Prostate gland (tissue), 2 donors: Measurements from ENCODE around the gene KTN1.

ENCODE experiments used
- POLR2A ChIP-seq: fragments of 450-650 bp; IDR thresholded peaks from one replicate; pipeline ENCODE4 v1.6.1; 2016; ENCODE audit warnings: antibody characterized with exemption, mild to moderate bottlenecking
- POLR2AphosphoS5 ChIP-seq: sonication (generic); formaldehyde crosslinking; IDR thresholded peaks from one replicate; pipeline ENCODE4 v1.6.1; 2017; ENCODE audit warnings: antibody characterized with exemption
- TF ChIP-seq, protein P1 (sequence below), 4 experiments: fragments of 200-600 bp in 2 of 4; fragments of 450-650 bp in 2 of 4; sonication (generic) in 2 of 4; IDR thresholded peaks; 1 replicate in 3 of 4; 2 replicates in 1 of 4; pipeline ENCODE4 v1.5.1; 2016 to 2019; ENCODE audit warnings: antibody characterized with exemption in 4 of 4, mild to moderate bottlenecking in 2 of 4, moderate library complexity in 2 of 4

DNA sequence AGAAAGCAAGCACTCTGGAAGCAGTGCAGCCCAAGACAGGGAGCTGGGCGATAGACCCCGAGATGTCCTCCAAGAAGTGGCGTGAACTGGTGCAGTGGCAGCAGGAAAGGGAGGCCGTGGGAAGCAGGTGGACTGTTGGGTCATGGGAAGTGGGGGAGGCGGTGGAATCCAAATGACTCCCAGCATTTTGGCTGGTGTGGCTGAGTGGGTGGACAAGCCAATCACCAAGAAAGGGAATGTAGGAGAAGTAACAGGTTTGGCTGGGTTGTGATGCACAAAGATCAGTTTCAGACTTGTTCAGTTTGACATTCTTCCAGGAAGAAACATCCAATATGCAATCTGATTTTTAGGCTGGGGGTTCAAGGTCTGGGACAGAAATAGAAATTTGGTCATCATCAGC lies 46.0 kb upstream of the KTN1 start:
- no peak for TF ChIP-seq POLR2AphosphoS5
- TF ChIP-seq, protein P1, sequence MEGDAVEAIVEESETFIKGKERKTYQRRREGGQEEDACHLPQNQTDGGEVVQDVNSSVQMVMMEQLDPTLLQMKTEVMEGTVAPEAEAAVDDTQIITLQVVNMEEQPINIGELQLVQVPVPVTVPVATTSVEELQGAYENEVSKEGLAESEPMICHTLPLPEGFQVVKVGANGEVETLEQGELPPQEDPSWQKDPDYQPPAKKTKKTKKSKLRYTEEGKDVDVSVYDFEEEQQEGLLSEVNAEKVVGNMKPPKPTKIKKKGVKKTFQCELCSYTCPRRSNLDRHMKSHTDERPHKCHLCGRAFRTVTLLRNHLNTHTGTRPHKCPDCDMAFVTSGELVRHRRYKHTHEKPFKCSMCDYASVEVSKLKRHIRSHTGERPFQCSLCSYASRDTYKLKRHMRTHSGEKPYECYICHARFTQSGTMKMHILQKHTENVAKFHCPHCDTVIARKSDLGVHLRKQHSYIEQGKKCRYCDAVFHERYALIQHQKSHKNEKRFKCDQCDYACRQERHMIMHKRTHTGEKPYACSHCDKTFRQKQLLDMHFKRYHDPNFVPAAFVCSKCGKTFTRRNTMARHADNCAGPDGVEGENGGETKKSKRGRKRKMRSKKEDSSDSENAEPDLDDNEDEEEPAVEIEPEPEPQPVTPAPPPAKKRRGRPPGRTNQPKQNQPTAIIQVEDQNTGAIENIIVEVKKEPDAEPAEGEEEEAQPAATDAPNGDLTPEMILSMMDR (IDR thresholded peaks at IDR 0.05), result no peak
- no peak for TF ChIP-seq POLR2A
